ENCODE data around the gene ANKS1A.

ANKS1A gene

GRCh38 chr6:35058865-35059522 is 169.9 kb downstream of the ANKS1A start:
- H3K4me3 ChIP-seq (replicated peaks; ENCODE audit: low read depth, low read length) = no peak overlapping the region
- TF ChIP-seq CTCF (IDR thresholded peaks at IDR 0.05; ENCODE audit: low read length, missing control alignments) = no peak
- no peak for DNase-seq (ENCODE audit: low read depth)

GRCh38 chr6:35059596-35060345 is 170.7 kb downstream of the ANKS1A start:
- no peak for DNase-seq (ENCODE audit: low read depth)
- no peak overlapping the region for H3K4me3 ChIP-seq (replicated peaks; ENCODE audit: low read depth, low read length)
- TF ChIP-seq CTCF (IDR thresholded peaks at IDR 0.05; ENCODE audit: low read length, missing control alignments) = no peak

GRCh38 chr6:35061102-35061615 is 172.1 kb downstream of the ANKS1A start:
- no peak for TF ChIP-seq CTCF (IDR thresholded peaks at IDR 0.05; ENCODE audit: low read length, missing control alignments)
- H3K4me3 ChIP-seq (replicated peaks; ENCODE audit: low read depth, low read length) = no peak overlapping the region
- DNase-seq (ENCODE audit: low read depth) = no peak

GRCh38 chr6:35061651-35062410 is 172.8 kb downstream of the ANKS1A start:
- DNase-seq (ENCODE audit: low read depth) = no peak
- no peak overlapping the region for H3K4me3 ChIP-seq (replicated peaks; ENCODE audit: low read depth, low read length)
- TF ChIP-seq CTCF (IDR thresholded peaks at IDR 0.05; ENCODE audit: low read length, missing control alignments) = no peak

GRCh38 chr6:35062676-35063574 is 173.9 kb downstream of the ANKS1A start:
- DNase-seq (ENCODE audit: low read depth) = no peak
- no peak for TF ChIP-seq CTCF (IDR thresholded peaks at IDR 0.05; ENCODE audit: low read length, missing control alignments)

GRCh38 chr6:35063701-35064280 is 174.7 kb downstream of the ANKS1A start:
- no peak for TF ChIP-seq CTCF (IDR thresholded peaks at IDR 0.05; ENCODE audit: low read length, missing control alignments)
- no peak overlapping the region for H3K4me3 ChIP-seq (replicated peaks; ENCODE audit: low read depth, low read length)
- DNase-seq (ENCODE audit: low read depth) = no peak

More at GRCh38 chr6:35062676-35063574, 173.9 kb downstream of the ANKS1A start:
- H3K4me3 ChIP-seq (replicated peaks; ENCODE audit: low read depth, low read length) = no peak overlapping the region

All from fibroblast of pulmonary artery (primary cell).